Cardiac fibroblast (primary cell): ENCODE measurements around the gene UBE3B.

Source experiments
- DNase-seq, 2 donors: peaks; one replicate each; pipeline versions ENCODE4 v3.0.0 to v3.0.0-alpha.2; 2010; ENCODE audit warnings: low read depth in 2 of 2
- H3K4me3 ChIP-seq, 2 donors: replicated peaks in 1 of 2; 1 replicate in 1 of 2; 2 replicates in 1 of 2; pipeline ENCODE4 v1.5.1; 2011; ENCODE audit warnings: low read depth in 2 of 2, low read length in 2 of 2, mild to moderate bottlenecking in 2 of 2, moderate library complexity in 1 of 2
- TF ChIP-seq, protein P1 (sequence below): IDR thresholded peaks from one replicate; pipeline ENCODE4 v1.5.1; 2011; ENCODE audit warnings: low read depth, mild to moderate bottlenecking, low read length, inconsistent platforms

Gene UBE3B

DNA sequence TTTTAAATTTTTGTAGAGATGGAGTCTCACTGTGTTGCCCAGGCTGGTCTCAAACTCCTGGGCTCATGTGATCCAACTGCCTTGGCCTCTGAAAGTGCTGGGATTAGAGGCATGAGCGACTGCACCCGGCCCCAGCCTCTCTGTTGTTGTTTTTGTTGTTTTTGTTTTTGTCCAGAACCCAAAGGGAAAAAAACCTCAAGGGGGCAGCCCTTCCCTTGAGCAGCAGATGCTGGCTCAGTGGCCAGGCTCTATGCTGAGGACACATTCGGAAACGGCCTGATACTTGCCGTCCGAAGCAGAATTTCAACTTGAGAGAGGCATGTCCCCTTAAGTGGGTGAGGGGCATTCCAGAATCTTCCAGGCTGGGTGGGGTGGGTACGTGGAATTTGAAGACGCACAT, 102.8 kb downstream of the UBE3B start:
- no peak overlapping the region for H3K4me3 ChIP-seq
- no peak for DNase-seq
- TF ChIP-seq, protein P1, sequence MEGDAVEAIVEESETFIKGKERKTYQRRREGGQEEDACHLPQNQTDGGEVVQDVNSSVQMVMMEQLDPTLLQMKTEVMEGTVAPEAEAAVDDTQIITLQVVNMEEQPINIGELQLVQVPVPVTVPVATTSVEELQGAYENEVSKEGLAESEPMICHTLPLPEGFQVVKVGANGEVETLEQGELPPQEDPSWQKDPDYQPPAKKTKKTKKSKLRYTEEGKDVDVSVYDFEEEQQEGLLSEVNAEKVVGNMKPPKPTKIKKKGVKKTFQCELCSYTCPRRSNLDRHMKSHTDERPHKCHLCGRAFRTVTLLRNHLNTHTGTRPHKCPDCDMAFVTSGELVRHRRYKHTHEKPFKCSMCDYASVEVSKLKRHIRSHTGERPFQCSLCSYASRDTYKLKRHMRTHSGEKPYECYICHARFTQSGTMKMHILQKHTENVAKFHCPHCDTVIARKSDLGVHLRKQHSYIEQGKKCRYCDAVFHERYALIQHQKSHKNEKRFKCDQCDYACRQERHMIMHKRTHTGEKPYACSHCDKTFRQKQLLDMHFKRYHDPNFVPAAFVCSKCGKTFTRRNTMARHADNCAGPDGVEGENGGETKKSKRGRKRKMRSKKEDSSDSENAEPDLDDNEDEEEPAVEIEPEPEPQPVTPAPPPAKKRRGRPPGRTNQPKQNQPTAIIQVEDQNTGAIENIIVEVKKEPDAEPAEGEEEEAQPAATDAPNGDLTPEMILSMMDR, result no peak

- DNase-seq, result no peak
- TF ChIP-seq, protein P1, result no peak
- no peak overlapping the region for H3K4me3 ChIP-seq
Measured at GRCh38 chr12:109580684-109581333, 103.4 kb downstream of the UBE3B start.

- H3K4me3 ChIP-seq, result no peak overlapping the region
- no peak for DNase-seq
- TF ChIP-seq, protein P1, result no peak
Measured at GRCh38 chr12:109581334-109581691, 103.9 kb downstream of the UBE3B start.

GRCh38 chr12:109581856-109582255, 104.4 kb downstream of the UBE3B start:
- peak; percentile 30 to 57 for DNase-seq

GRCh38 chr12:109582636-109583035, 105.2 kb downstream of the UBE3B start:
- no peak for DNase-seq
- no peak overlapping the region for H3K4me3 ChIP-seq
- TF ChIP-seq, protein P1, result no peak

More at GRCh38 chr12:109581856-109582255, 104.4 kb downstream of the UBE3B start:
- TF ChIP-seq, protein P1, result no peak
- H3K4me3 ChIP-seq, result no peak overlapping the region

DNA sequence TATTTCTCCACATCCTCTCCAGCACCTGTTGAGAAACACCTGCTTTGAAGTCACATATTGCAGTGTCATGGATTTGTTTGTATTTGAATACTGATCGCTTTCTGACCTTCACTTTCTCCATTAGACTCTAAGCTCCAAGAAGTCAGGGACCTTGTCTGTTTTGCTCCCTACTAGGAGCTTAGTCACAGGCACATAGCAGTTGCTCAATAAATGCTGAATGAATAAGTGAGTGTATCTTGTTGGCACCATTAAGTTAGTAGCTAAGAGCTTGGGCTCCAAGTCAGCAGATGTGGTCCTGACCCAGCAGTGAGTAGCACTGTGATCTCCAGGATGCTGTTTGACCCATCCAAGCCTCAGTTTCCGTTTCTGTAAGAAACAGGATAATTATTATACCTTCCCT, 106.3 kb downstream of the UBE3B start:
- TF ChIP-seq, protein P1, result no peak
- no peak for DNase-seq
- no peak overlapping the region for H3K4me3 ChIP-seq
